Spleen (tissue), 7 donors: Measurements from ENCODE around the gene FGF18.

Experiments used
- POLR2A ChIP-seq, 3 donors: fragments of 450-650 bp; IDR thresholded peaks; one replicate each; pipeline ENCODE4 v1.5.1; 2017; ENCODE audit warnings: antibody characterized with exemption in 3 of 3, mild to moderate bottlenecking in 1 of 3
- TF ChIP-seq, protein P1 (sequence below), 11 experiments: fragments of 200-600 bp in 7 of 11; fragments of 450-650 bp in 4 of 11; sonication (generic) in 4 of 11; IDR thresholded peaks in 8 of 11; conservative IDR thresholded peaks in 3 of 11; 1 replicate in 7 of 11; 2 replicates in 4 of 11; pipeline versions ENCODE4 v1.4.0 to v1.8.0; 2016 to 2021; ENCODE audit warnings: antibody characterized with exemption in 11 of 11, inconsistent platforms in 4 of 11, mild to moderate bottlenecking in 1 of 11
- donor health status: DM: no; HTN: no; CAD: no; lungs with moderate emphysema.
- donor health status: DM: no; HTN: no; CAD: no.
- donor health status: DM: no; HTN: no; CAD: no.

DNA sequence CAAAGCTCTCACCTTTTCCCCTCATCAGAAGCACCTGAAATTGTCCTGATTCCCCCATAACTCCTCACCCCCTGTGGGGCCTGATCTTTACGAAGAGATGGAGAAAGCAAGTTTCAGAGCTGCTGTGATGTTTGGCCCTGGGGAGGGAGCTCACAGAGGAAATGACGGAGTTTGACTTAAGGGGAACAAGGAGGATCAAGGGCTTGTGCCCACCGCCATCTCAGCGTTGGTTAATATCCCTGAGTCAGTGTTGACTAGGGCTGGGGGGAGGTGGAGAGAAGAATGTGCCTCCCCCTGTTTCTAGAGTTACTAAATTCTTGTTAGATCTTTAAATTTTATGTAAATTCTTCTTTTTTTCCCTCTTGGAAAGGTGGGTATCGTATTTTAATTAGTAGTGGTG is 27.8 kb downstream of the FGF18 start:
- TF ChIP-seq, protein P1, sequence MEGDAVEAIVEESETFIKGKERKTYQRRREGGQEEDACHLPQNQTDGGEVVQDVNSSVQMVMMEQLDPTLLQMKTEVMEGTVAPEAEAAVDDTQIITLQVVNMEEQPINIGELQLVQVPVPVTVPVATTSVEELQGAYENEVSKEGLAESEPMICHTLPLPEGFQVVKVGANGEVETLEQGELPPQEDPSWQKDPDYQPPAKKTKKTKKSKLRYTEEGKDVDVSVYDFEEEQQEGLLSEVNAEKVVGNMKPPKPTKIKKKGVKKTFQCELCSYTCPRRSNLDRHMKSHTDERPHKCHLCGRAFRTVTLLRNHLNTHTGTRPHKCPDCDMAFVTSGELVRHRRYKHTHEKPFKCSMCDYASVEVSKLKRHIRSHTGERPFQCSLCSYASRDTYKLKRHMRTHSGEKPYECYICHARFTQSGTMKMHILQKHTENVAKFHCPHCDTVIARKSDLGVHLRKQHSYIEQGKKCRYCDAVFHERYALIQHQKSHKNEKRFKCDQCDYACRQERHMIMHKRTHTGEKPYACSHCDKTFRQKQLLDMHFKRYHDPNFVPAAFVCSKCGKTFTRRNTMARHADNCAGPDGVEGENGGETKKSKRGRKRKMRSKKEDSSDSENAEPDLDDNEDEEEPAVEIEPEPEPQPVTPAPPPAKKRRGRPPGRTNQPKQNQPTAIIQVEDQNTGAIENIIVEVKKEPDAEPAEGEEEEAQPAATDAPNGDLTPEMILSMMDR (IDR thresholded peaks at IDR 0.05 in 8 of 11, conservative IDR thresholded peaks at IDR 0.05 in 3 of 11) = no peak
- no peak for TF ChIP-seq POLR2A (IDR thresholded peaks at IDR 0.05)
